GM18505 (cell line): ENCODE measurements around the gene INO80.
"Not testable (repeated sequence)": the region's sequence is repeated elsewhere in the genome, so short reads cannot be mapped to it uniquely, and the experiment has no call there.

Experiments used
- ATAC-seq: cut with Tn5 transposase; IDR thresholded peaks from one replicate; pipeline ENCODE4 v1.9.1; 2021; ENCODE audit not compliant: unreplicated experiment
- POLR2A ChIP-seq: IDR thresholded peaks from 4 replicates; pipeline ENCODE4 v1.6.1; 2011; ENCODE audit warnings: borderline replicate concordance; ENCODE audit not compliant: insufficient read depth, insufficient read length; ENCODE audit errors: extremely low read depth

The INO80 gene

DNA sequence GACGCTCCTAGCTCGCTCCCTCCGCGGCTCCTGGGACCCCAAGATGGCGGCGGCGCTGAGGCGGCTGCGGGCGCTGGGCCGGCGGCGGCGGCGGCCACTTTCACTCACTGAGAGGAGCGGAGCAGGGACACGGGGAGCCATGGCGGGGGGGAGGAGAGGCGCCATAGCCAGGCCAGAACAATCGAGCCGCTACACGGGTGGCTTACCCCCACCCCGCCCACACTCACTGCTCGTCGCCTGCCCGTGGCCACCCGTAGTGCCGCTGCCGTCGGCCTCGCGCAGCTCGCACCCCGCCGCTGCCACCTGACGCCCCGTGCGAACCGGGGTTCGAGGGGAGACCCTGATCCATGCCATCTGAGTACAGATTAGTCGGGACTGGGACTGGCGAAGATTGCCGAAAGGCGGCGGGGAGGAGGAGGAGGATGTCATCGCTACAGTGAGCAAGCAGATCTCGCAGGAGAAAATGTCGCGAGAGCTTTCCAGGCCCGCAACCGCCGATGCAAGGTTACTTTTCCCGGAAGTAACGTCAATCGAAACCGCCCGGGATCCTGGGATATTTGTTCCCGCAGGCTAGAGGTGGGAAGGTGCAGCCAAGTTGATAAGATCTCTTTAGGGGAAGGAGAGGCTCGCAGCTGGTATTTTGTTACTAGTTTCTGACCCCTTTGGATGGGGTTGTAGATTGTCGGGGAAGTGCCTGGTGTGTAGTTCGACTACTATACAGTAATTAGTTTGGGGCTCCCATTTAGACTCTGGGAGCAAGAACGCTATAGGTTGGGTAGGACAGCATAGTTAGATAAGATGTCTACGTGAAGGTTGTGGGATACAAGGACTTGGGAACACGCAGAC, at the start of gene INO80:
TSS of gene INO80 (minus strand) at position 165 of the 846 bp plus-strand sequence. CDS start 19,970 bp downstream, outside the sequence.
- ATAC-seq: peak; percentile 67
- TF ChIP-seq POLR2A: peak; percentile 59

GRCh38 chr15:41161736-41162135, 45.7 kb upstream of the INO80 start:
- ATAC-seq: no peak
- TF ChIP-seq POLR2A: no peak

- ATAC-seq: no peak
- TF ChIP-seq POLR2A: no peak
Observed at GRCh38 chr15:41161336-41161735, 45.3 kb upstream of the INO80 start.

DNA sequence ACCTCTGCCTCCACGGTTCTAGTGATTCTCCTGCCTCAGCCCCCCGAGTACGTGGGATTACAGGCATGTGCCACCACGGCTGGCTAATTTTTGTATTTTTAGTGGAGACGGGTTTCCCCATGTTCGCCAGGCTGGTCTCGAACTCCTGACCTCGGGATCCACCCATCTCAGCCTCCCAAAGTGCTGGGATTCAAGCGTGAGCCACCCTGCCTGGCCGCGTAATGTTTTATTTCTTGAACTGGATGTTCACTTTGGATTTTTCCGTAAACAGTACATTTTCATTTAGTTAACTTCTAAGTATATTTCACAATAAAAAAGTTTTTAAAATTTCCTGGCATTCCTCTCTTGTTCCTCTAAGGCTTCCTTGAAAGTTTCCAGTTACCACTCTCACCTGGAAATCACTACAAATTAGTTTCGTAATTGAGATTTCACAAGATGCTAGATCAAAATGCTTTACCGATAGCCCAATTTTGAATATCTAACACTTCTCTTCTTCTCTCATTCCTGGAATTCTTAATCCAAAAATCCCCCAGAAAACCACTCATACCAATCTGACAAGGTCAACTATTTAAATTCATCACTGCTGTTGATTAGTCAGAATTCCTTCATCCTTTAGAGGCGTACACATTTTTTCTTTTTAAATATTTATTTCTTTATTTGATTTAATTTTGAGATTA, 44.7 kb upstream of the INO80 start:
- no peak for TF ChIP-seq POLR2A
- no peak for ATAC-seq

DNA sequence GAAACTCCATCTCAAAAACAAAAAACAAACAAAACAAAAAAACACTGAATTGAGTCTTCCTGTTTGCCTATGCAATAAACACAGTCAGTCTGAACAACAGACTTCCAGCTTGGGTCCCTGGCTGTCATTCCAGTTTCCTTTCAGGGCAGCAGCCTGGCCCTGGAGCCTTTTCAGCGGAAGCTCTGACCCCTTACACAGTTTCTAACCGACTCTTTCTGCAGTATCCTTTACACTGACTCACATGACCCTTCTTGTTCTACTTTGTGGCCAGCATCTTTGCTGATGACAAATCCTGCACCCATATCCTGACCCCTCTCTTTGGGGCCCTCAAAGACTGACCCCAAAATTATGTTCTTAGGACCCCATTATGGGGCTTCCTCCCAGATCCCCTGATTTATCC, 38.3 kb upstream of the INO80 start:
- no peak for TF ChIP-seq POLR2A
- ATAC-seq: no peak

GRCh38 chr15:41153733-41154132, 37.7 kb upstream of the INO80 start:
- ATAC-seq: no peak
- no peak for TF ChIP-seq POLR2A

DNA sequence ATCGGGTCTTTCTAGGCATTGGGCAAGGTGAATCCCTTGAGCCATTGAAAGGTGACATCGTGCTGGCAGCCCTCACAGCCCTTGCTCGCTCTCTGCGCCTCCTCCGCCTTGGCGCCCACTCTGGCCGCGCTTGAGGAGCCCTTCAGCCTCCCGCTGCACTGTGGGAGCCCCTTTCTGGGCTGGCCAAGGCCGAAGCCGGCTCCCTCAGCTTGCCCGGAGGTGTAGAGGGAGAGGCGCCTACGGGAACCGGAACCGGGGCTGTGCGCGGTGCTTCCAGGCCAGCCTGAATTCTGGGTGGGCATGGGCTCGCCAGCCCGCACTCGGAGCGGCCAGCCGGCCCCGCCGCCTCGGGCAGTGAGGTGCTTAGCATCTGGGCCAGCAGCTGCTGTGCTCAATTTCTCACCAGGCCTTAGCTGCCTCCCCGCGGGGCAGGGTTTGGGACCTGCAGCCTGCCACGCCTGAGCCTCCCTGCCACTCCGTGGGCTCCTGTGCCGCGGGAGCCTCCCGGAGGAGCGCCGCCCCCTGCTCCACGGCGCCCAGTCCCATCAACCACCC, 35.4 kb upstream of the INO80 start:
- ATAC-seq: no peak
- TF ChIP-seq POLR2A: no peak

DNA sequence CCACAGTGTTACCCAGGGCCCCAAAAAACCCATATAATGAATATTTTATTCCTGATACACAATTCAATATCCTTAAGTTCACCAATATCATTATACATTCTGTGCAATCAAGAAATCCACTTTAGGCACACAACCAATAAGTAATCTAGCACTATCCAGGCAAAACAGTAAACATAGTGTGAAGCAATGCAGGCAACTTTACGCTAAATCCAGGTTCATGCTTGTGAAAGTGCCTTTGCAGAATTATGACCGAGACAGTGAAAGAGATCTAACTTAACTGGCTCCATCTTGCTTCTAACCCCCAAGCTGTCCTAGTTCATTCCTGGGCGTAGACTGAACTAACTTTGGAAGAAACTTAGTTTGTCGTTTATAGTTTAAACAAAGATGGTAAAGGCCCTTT, 34.2 kb upstream of the INO80 start:
- no peak for ATAC-seq
- no peak for TF ChIP-seq POLR2A

DNA sequence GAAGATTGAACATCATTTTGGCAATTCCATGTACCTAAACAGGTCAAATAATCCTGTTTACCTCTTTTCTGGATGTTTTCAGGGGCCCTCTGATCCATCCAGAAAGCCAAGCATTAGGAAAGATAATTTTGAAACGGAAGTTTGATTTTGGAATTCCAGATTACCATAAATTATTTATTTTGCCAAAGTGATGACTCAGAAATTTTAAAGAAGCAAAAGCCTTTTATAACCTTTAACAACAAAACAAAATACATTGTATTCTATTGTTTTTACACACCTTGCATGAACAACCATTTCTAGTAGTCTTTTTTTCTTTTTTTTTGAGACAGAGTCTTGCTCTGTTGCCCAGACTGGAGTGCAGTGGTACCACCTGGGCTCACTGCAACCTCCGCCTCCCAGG, 32.0 kb upstream of the INO80 start:
- ATAC-seq: no peak
- no peak for TF ChIP-seq POLR2A

- ATAC-seq: no peak
- no peak for TF ChIP-seq POLR2A
Observed at GRCh38 chr15:41139619-41140018, 23.5 kb upstream of the INO80 start.

GRCh38 chr15:41139112-41139511, 23.0 kb upstream of the INO80 start:
- ATAC-seq: not testable (repeated sequence)

- not testable (repeated sequence) for ATAC-seq
Observed at GRCh38 chr15:41135580-41135979, 19.5 kb upstream of the INO80 start.

GRCh38 chr15:41133454-41133853, 17.4 kb upstream of the INO80 start:
- no peak for ATAC-seq
- TF ChIP-seq POLR2A: no peak

DNA sequence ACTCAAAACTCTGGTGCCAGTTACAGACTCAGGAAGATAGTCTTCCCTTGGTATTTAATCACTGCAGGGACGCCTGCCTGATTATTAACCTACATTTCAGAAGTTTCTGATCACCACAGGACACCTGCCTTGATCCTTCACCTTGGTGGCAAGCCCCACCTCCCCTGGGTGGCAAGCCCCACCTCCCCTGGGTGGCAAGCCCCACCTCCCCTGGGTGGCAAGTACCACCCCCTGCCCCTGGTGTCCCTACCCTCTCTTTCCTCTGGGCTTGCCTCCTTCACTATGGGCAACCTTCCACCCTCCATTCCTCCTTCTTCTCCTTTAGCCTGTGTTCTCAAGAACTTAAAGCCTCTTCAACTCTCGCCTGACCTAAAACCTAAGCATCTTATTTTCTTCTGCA, 16.0 kb upstream of the INO80 start:
- ATAC-seq: not testable (repeated sequence)
